Gastroesophageal sphincter (tissue), 4 donors: ENCODE results near the gene ADAMTS2. TPM values are rescaled to one million over a fixed set of nuclear protein-coding genes. Genes with fewer than 3 reads are reported as not detected.

Experiments used
- ATAC-seq: fragments of 150-250 bp; one replicate; pipeline ENCODE4 v1.9.1; 2016; ENCODE audit warnings: mild to moderate bottlenecking, moderate library complexity
- H3K27ac ChIP-seq, 4 donors: fragments of 200-600 bp; sonication (generic) in 3 of 4; 1 replicate in 3 of 4; 2 replicates in 1 of 4; pipeline ENCODE4 v1.5.1; 2016 to 2019
- H3K27me3 ChIP-seq: fragments of 200-600 bp; sonication (generic); one replicate; pipeline ENCODE4 v1.5.1; 2019
- H3K36me3 ChIP-seq, 2 donors: fragments of 200-600 bp; sonication (generic); one replicate each; pipeline ENCODE4 v1.5.1; 2019; ENCODE audit warnings: control low read depth in 1 of 2
- H3K4me1 ChIP-seq, 3 donors: fragments of 200-600 bp; sonication (generic); 1 replicate in 2 of 3; 2 replicates in 1 of 3; pipeline ENCODE4 v1.5.1; 2016 to 2019; ENCODE audit warnings: control low read depth in 2 of 3
- H3K4me3 ChIP-seq, 2 donors: fragments of 200-600 bp; sonication (generic); one replicate each; pipeline ENCODE4 v1.5.1; 2019; ENCODE audit warnings: mild to moderate bottlenecking in 1 of 2, moderate library complexity in 1 of 2
- H3K9me3 ChIP-seq, 3 donors: fragments of 200-600 bp; sonication (generic); one replicate each; pipeline ENCODE4 v1.5.1; 2017 to 2019; ENCODE audit warnings: control low read depth in 2 of 3
- EP300 ChIP-seq: sonication (generic); formaldehyde crosslinking; IDR thresholded peaks from one replicate; pipeline ENCODE4 v1.6.1; 2017; ENCODE audit warnings: antibody characterized with exemption, mild to moderate bottlenecking
- POLR2A ChIP-seq, 2 donors: fragments of 450-650 bp; IDR thresholded peaks; one replicate each; pipeline ENCODE4 v1.6.1; 2017; ENCODE audit warnings: antibody characterized with exemption in 2 of 2, mild to moderate bottlenecking in 2 of 2, moderate library complexity in 1 of 2
- POLR2AphosphoS5 ChIP-seq: sonication (generic); formaldehyde crosslinking; IDR thresholded peaks from one replicate; pipeline ENCODE4 v1.6.1; 2017; ENCODE audit warnings: antibody characterized with exemption
- WGBS, 2 donors: methylation state at CpG; one replicate each; pipeline ENCODE4 v1.1.5; 2018; ENCODE audit warnings: low coverage in 1 of 2; 5-methylcytosine and 5-hydroxymethylcytosine counted together
- total RNA-seq, 4 donors: library from RNA; depleted of rRNA; stranded (reverse); fragments of >200 nt; gene quantifications; one replicate each; pipeline ENCODE4 v1.1.0, GENCODE V29; 2016
- TF ChIP-seq, protein P1 (sequence below), 4 experiments: fragments of 200-600 bp in 2 of 4; fragments of 450-650 bp in 2 of 4; sonication (generic) in 1 of 4; IDR thresholded peaks; one replicate each; pipeline ENCODE4 v1.5.1; 2017 to 2019; ENCODE audit warnings: antibody characterized with exemption in 4 of 4, mild to moderate bottlenecking in 2 of 4, moderate library complexity in 2 of 4

The ADAMTS2 gene
- total RNA-seq, 4 donors from 2014 or later = 14.8 to 24.8 (median 22.6) TPM

DNA sequence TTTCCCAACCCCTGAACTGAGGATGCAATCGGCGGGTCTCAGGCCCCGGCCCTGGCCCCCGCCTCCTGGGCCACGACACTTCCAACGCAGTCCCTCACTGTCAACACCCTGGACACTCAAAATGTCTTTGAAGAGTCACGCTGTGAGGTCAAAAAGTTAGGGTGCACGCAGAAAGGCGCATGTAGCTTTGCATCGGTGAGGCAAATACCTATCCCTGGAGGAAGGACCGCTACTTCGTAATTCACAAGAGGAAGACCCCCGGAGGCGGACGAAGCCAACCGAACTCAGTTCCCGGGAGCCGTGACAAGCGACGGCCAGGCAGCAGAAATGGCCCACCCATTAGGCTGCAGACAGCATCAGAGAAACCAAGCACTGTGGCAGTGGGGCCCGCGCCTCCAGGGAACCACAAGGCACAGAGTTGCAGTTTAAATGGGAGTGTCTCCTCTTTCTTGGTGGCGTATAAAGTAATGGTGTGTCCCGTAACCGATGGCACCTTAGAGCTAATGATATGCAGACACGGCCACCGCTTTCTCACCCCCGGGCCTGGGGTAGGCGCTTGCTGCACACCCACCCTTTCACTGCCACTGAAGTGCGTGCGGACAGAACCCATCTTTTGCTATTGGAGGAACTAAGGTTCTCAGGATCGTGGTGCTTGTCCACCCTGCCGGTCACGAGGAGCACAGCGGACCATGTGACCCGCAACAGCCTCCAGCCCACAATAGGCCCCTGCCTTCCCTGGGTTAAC is 9.0 kb downstream of the ADAMTS2 start:
- peaks cover 0 to 7% of the 10 kb centered on the region in 2 donors for H3K36me3 ChIP-seq
- 86 to 89% methylated on average over 7 of the region's 36 CpGs for WGBS, 2 donors
- TF ChIP-seq, protein P1, sequence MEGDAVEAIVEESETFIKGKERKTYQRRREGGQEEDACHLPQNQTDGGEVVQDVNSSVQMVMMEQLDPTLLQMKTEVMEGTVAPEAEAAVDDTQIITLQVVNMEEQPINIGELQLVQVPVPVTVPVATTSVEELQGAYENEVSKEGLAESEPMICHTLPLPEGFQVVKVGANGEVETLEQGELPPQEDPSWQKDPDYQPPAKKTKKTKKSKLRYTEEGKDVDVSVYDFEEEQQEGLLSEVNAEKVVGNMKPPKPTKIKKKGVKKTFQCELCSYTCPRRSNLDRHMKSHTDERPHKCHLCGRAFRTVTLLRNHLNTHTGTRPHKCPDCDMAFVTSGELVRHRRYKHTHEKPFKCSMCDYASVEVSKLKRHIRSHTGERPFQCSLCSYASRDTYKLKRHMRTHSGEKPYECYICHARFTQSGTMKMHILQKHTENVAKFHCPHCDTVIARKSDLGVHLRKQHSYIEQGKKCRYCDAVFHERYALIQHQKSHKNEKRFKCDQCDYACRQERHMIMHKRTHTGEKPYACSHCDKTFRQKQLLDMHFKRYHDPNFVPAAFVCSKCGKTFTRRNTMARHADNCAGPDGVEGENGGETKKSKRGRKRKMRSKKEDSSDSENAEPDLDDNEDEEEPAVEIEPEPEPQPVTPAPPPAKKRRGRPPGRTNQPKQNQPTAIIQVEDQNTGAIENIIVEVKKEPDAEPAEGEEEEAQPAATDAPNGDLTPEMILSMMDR (IDR thresholded peaks at IDR 0.05) = no peak
- TF ChIP-seq POLR2AphosphoS5 = no peak
- no peak for TF ChIP-seq EP300
- TF ChIP-seq POLR2A (IDR thresholded peaks at IDR 0.05) = no peak
- no peaks in the 10 kb centered on the region for H3K9me3 ChIP-seq
- ATAC-seq = no peak
- no peak overlapping the region for H3K4me3 ChIP-seq
- H3K27me3 ChIP-seq = peaks cover 45% of the 10 kb centered on the region
- H3K4me1 ChIP-seq = peaks cover 0 to 3% (median 0%) of the 10 kb centered on the region in 3 donors
- H3K27ac ChIP-seq = no peak overlapping the region

DNA sequence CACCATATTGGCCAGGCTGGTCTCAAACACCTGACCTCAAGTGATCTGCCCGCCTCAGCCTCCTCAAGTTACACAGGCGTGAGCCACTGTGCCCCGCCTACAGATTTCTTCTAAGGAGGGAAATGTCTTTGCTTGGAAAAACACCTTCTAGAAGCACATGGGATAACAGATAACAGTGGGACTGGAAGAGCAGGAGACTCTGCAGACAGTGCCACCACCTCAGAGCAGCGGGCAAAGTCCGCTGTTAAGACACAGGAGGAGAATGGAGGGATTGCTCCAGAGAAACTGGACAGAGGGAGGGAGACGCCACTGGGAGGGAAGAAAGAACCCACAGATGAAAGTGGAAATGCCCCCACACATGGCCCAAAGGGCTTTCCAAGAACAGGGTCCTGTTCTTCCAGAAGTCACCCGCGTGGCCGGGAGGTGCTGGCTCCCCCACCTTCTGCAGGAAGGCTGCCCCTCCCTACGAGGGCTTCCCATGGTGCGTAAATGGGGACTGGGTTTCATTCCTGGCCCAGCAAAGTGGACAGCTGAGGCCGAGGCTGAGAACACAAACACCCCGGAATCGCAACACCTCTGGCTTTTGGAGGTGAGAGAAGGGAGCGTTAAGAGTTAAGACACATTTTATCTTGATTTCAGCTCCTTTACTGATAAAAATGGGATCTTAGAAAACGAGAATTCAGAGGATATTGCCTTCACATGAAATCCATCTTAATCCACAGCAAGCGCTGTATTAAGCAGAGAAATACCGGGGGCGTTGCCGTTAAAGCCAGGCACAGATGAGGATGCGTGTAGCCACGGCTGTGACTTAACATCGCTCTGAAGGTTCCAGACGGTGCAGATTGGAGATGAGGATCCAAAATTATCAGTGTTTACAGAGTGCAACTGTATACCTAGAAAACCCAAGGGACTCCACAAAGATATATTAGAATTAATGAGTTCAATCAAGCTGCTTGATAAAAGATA is 11.2 kb downstream of the ADAMTS2 start:
- peaks cover 28% of the 10 kb centered on the region for H3K27me3 ChIP-seq
- peaks cover 0 to 3% (median 0%) of the 10 kb centered on the region in 3 donors for H3K4me1 ChIP-seq
- no peak overlapping the region for H3K4me3 ChIP-seq
- ATAC-seq = no peak
- no peaks in the 10 kb centered on the region for H3K9me3 ChIP-seq
- no peaks in the 10 kb centered on the region for H3K36me3 ChIP-seq
- WGBS, 2 donors = 80 to 88% methylated on average over 11 to 12 of the region's 24 CpGs
- no peak overlapping the region for H3K27ac ChIP-seq
- TF ChIP-seq EP300 (no peak), POLR2AphosphoS5 (no peak), POLR2A (IDR thresholded peaks at IDR 0.05) (no peak)
- TF ChIP-seq, protein P1 (IDR thresholded peaks at IDR 0.05) = no peak

DNA sequence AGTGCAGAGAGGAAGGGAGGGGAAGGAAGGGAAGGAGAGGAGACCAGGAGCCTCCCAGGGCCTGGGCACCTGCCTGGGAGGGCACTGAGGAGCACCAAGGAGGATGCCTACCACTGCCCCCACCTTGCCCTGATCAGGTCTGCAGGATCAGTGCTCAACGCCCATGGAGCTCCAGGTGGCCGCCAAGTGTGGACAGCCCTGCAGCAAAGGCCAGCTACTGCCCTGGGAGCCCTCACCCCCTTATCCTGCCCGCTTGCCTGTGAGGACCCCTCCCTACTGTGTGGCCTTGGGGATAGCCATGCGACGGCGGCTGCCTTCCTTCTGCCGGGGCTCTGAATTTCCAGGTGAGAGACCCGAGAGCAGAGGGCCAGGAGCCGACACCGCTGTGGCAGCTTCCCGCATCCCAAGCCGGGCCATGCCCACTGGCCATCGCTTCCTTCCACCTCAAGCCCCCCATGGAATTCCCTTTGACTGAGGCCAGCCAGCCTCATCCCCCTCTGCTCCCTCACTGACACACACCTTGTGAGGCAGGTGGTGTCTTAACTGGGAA is 12.4 kb downstream of the ADAMTS2 start:
- Histone ChIP-seq H3K4me3 (no peak overlapping the region), H3K4me1 (peaks cover 0 to 3% (median 0%) of the 10 kb centered on the region in 3 donors), H3K36me3 (no peaks in the 10 kb centered on the region), H3K27me3 (peaks cover 15% of the 10 kb centered on the region), H3K9me3 (no peaks in the 10 kb centered on the region), H3K27ac (no peak overlapping the region)
- TF ChIP-seq, protein P1 (IDR thresholded peaks at IDR 0.05) = no peak
- TF ChIP-seq POLR2AphosphoS5 = no peak
- WGBS, 2 donors = 93% methylated on average over 10 of the region's 13 CpGs; no CpG with 5 or more reads in 1 of the 2 donors
- ATAC-seq = no peak

DNA sequence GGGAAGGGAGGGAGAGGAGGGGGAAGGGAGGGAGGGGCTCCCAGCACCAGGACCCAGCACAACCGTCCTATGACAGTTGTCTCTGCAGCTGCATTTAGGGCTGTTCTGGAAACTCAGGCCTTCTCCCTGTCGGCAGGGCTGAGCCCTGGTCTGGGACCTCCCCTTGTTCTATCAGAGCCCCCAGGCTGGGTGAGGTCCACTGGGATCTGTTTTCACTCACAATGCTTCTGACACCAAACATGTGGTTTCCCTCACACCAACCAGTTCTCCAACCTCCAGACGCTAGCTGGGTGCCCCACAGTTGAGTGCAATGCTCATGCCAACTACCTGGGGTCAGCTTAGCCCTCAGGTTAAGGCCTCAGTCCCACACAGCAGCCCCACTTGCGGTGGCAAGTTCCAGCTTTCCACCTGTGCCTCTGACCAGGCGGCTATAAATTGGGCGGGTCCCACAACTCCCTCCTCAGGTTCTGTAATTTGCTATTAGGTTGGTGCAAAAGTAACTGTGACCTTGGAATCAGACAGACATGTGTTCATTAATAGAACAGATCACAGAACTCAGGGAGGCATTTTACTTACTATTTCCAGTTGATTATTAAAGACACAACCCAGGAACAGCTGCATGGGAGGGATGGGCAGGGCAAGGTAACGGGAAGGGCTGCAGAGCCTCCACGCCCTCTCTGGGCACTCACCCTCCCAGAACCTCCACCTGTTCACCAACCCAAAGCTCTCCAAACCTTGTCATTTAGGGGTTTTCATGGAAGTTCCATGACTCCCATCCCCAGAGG is 13.5 kb downstream of the ADAMTS2 start:
- Histone ChIP-seq H3K27ac (no peak overlapping the region), H3K4me3 (no peak overlapping the region), H3K27me3 (peaks cover 14% of the 10 kb centered on the region), H3K4me1 (peaks cover 0 to 5% (median 2%) of the 10 kb centered on the region in 3 donors), H3K36me3 (no peaks in the 10 kb centered on the region), H3K9me3 (no peaks in the 10 kb centered on the region)
- WGBS, 2 donors = 67 to 88% methylated on average over 6 of the region's 8 CpGs
- TF ChIP-seq, protein P1 (IDR thresholded peaks at IDR 0.05) = no peak
- TF ChIP-seq EP300 = no peak
- no peak for TF ChIP-seq POLR2AphosphoS5
- no peak for TF ChIP-seq POLR2A (IDR thresholded peaks at IDR 0.05)
- no peak for ATAC-seq
